Measurements from ENCODE around the gene DLG2.

- TF ChIP-seq CTCF (IDR thresholded peaks at IDR 0.05) (no peak), ARID4B (CRISPR knock-in tag; IDR thresholded peaks at IDR 0.05; ENCODE audit: borderline replicate concordance) (no peak), CREB1 (CRISPR knock-in tag; IDR thresholded peaks at IDR 0.05) (no peak), USF2 (CRISPR knock-in tag; IDR thresholded peaks at IDR 0.05) (no peak), USF1 (CRISPR knock-in tag; IDR thresholded peaks at IDR 0.05) (no peak), ZNF121 (CRISPR knock-in tag; IDR thresholded peaks at IDR 0.05) (no peak), PRDM15 (CRISPR knock-in tag; IDR thresholded peaks at IDR 0.05) (no peak), CBFB (CRISPR knock-in tag; IDR thresholded peaks at IDR 0.05; ENCODE audit: low read depth) (no peak), ATF1 (CRISPR knock-in tag; IDR thresholded peaks at IDR 0.05) (no peak), ATF3 (CRISPR knock-in tag; conservative IDR thresholded peaks at IDR 0.05) (no peak), NR1H2 (CRISPR knock-in tag; IDR thresholded peaks at IDR 0.05) (no peak), NFE2L1 (CRISPR knock-in tag; IDR thresholded peaks at IDR 0.05) (no peak)
Observed at GRCh38 chr11:84549217-84549616, 1077.9 kb downstream of the DLG2 start.

All from WTC11 (cell line).